GM21360 (cell line): ENCODE results near the gene DDX42.
"Not testable (repeated sequence)": the region's sequence is repeated elsewhere in the genome, so short reads cannot be mapped to it uniquely, and the experiment has no call there.

Source experiments
- ATAC-seq: cut with Tn5 transposase; IDR thresholded peaks from one replicate; pipeline ENCODE4 v1.9.1; 2021; ENCODE audit warnings: mild to moderate bottlenecking, moderate library complexity; ENCODE audit not compliant: unreplicated experiment

DDX42 gene

GRCh38 chr17:63866625-63867024, 92.7 kb downstream of the DDX42 start:
- ATAC-seq = not testable (repeated sequence)
